Adrenal gland (tissue), 12 donors: ENCODE data around the gene C11orf71. TPM values are rescaled to one million over a fixed set of nuclear protein-coding genes. Genes with fewer than 3 reads are reported as not detected.

ENCODE experiments used
- DNase-seq, 7 donors: peaks; one replicate each; pipeline ENCODE4 v3.0.0-alpha.2; 2019 to 2020
- H3K27ac ChIP-seq, 5 donors: fragments of 200-600 bp; sonication (generic) in 4 of 5; 1 replicate in 3 of 5; 2 replicates in 2 of 5; pipeline versions ENCODE4 v1.5.1 to v1.8.0; 2016 to 2020; ENCODE audit warnings: mild to moderate bottlenecking in 1 of 5
- H3K27me3 ChIP-seq: fragments of 200-600 bp; 2 replicates; pipeline ENCODE4 v1.8.0; 2021
- H3K36me3 ChIP-seq, 2 donors: fragments of 200-600 bp; replicated peaks in 1 of 2; 1 replicate in 1 of 2; 2 replicates in 1 of 2; pipeline versions ENCODE4 v1.5.1 to v1.8.0; 2018 to 2022
- H3K4me1 ChIP-seq, 2 donors: fragments of 200-600 bp; replicated peaks in 1 of 2; 1 replicate in 1 of 2; 2 replicates in 1 of 2; pipeline versions ENCODE4 v1.5.1 to v1.8.0; 2018 to 2021
- H3K4me3 ChIP-seq, 4 donors: fragments of 200-600 bp; sonication (generic) in 3 of 4; one replicate each; pipeline ENCODE4 v1.5.1; 2016 to 2018
- H3K9me3 ChIP-seq, 3 donors: fragments of 200-600 bp; sonication (generic) in 1 of 3; replicated peaks in 1 of 3; 1 replicate in 2 of 3; 2 replicates in 1 of 3; pipeline versions ENCODE4 v1.5.1 to v1.8.0; 2016 to 2021
- POLR2A ChIP-seq, 2 donors: fragments of 450-650 bp; IDR thresholded peaks; one replicate each; pipeline ENCODE4 v1.6.1; 2017; ENCODE audit warnings: antibody characterized with exemption in 2 of 2, mild to moderate bottlenecking in 2 of 2, moderate library complexity in 1 of 2
- WGBS, 4 donors: extraction: QIAGEN DNeasy Blood & Tissue Kit in 2 of 4; methylation state at CpG; one replicate each; pipeline versions ENCODE4 v1.1.5 to v1.1.7; 2013 to 2017; 5-methylcytosine and 5-hydroxymethylcytosine counted together
- intact Hi-C, 2 donors: fragments of 100-400 bp; cut with DNase I; formaldehyde crosslinking; loops; one replicate each; pipeline versions ENCODE4 v1.14.1 to v1.15.0; 2022 to 2023
- polyA plus RNA-seq, 3 donors: library from polyadenylated mRNA; stranded (reverse); fragments of 200-250 nt in 2 of 3; fragments of 350-450 nt in 1 of 3; fragmentation: Illumina TruSeq in 1 of 3; extraction: RNeasy Lipid Tissue Mini Kit (QIAGEN cat#74804) in 1 of 3; gene quantifications; one replicate each; pipeline ENCODE4 v1.2.3, GENCODE V29; 2013 to 2014
- total RNA-seq, 9 donors: library from RNA; depleted of rRNA in 4 of 9; stranded (reverse); fragments of >200 nt in 4 of 9; fragments of 120-200 nt in 1 of 9; fragmentation: NEBNext Ultra II Directional in 1 of 9; extraction: Animal tissue kit (Norgen Biotek cat#: 25700) in 1 of 9; gene quantifications; one replicate each; pipeline versions ENCODE4 v1.1.0 to v1.2.4, GENCODE V29; 2013 to 2023
- TF ChIP-seq, protein P1 (sequence below), 6 experiments: fragments of 450-650 bp in 4 of 6; fragments of 200-600 bp in 2 of 6; sonication (generic) in 1 of 6; IDR thresholded peaks; 1 replicate in 5 of 6; 2 replicates in 1 of 6; pipeline versions ENCODE4 v1.5.1 to v1.8.0; 2016 to 2021; ENCODE audit warnings: antibody characterized with exemption in 6 of 6, mild to moderate bottlenecking in 2 of 6, moderate library complexity in 1 of 6
- donor health status: healthy with polysubstance abuse.
- donor health status: Bipolar disorder and iron deficiency.
- donor health status: DM: yes; HTN: yes; CAD: no.
- donor health status: DM: no; HTN: no; CAD: no.
- donor health status: DM: no; HTN: no; CAD: no.
- donor health status: DM: yes; HTN: yes; CAD: no.

Gene C11orf71
- total and polyA plus RNA-seq, 12 donors: 8.2 to 19.4 (median 16.8) TPM

DNA sequence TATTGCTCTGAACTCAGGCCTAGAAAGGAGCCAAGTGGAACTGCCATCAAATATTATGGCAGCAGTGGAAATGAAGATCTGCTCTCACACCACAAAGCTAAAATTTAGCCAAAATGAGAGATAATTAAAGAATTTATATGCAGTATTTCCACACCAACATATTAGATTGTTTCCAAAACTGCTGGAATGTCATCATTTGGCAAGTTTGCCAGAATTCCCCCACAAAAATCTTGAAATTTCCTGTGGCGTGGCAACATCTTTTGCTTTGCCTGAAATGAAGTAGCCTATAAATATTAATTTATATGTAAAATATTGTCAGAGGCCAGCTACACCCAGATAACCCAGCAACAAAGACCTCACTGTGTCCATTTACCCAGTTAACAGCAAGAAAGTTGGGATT, 13.8 kb downstream of the C11orf71 start:
- Histone ChIP-seq H3K4me3 (no peak overlapping the region), H3K36me3 (no peaks in the 10 kb centered on the region), H3K4me1 (no peaks in the 10 kb centered on the region), H3K9me3 (no peaks in the 10 kb centered on the region), H3K27me3 (peaks cover 9% of the 10 kb centered on the region), H3K27ac (no peak overlapping the region)
- DNase-seq: no peak
- 50 to 78% (median 68%) methylated on average over 1 of the region's 1 CpG for WGBS, 4 donors
- TF ChIP-seq POLR2A (IDR thresholded peaks at IDR 0.05): no peak
- TF ChIP-seq, protein P1, sequence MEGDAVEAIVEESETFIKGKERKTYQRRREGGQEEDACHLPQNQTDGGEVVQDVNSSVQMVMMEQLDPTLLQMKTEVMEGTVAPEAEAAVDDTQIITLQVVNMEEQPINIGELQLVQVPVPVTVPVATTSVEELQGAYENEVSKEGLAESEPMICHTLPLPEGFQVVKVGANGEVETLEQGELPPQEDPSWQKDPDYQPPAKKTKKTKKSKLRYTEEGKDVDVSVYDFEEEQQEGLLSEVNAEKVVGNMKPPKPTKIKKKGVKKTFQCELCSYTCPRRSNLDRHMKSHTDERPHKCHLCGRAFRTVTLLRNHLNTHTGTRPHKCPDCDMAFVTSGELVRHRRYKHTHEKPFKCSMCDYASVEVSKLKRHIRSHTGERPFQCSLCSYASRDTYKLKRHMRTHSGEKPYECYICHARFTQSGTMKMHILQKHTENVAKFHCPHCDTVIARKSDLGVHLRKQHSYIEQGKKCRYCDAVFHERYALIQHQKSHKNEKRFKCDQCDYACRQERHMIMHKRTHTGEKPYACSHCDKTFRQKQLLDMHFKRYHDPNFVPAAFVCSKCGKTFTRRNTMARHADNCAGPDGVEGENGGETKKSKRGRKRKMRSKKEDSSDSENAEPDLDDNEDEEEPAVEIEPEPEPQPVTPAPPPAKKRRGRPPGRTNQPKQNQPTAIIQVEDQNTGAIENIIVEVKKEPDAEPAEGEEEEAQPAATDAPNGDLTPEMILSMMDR (IDR thresholded peaks at IDR 0.05): no peak
- intact Hi-C loops: no loop called here

GRCh38 chr11:114386131-114386530, 14.2 kb downstream of the C11orf71 start:
- H3K9me3 ChIP-seq: no peaks in the 10 kb centered on the region
- 53 to 65% (median 59%) methylated on average over 2 of the region's 2 CpGs for WGBS, 4 donors
- no peak overlapping the region for H3K27ac ChIP-seq
- H3K4me1 ChIP-seq: no peaks in the 10 kb centered on the region
- TF ChIP-seq, protein P1 (IDR thresholded peaks at IDR 0.05): no peak
- no peak for TF ChIP-seq POLR2A (IDR thresholded peaks at IDR 0.05)
- no peak for DNase-seq
- H3K4me3 ChIP-seq: no peak overlapping the region
- peaks cover 5% of the 10 kb centered on the region for H3K27me3 ChIP-seq
- H3K36me3 ChIP-seq: no peaks in the 10 kb centered on the region
- intact Hi-C loops: no loop called here

DNA sequence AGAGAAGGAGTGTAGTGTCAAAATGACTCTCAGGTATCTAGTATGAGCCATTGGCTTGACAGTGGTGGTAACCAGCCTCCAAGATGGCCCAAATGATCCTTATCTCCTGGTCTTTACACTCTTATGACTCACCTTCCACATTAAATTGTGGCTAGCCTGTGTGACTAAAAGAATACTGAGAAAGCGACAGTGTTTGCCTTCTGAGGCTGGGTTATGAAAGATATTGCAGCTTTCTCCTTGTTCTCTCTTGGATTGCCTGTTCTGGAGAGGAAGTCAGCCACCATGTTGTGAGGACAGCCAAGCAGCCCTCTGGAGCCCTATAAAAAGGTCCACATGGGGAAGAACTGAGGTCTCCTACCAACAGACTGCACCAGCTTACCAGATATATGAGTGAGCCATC, 15.8 kb downstream of the C11orf71 start:
- no peaks in the 10 kb centered on the region for H3K9me3 ChIP-seq
- no peak overlapping the region for H3K27ac ChIP-seq
- intact Hi-C loops: no loop called here
- DNase-seq: no peak
- 88 to 100% (median 94%) methylated on average over 1 of the region's 1 CpG for WGBS, 4 donors
- no peaks in the 10 kb centered on the region for H3K36me3 ChIP-seq
- TF ChIP-seq POLR2A (IDR thresholded peaks at IDR 0.05): no peak
- TF ChIP-seq, protein P1 (IDR thresholded peaks at IDR 0.05): no peak
- no peak overlapping the region for H3K4me3 ChIP-seq
- no peaks in the 10 kb centered on the region for H3K27me3 ChIP-seq
- no peaks in the 10 kb centered on the region for H3K4me1 ChIP-seq

- no peaks in the 10 kb centered on the region for H3K27me3 ChIP-seq
- no peaks in the 10 kb centered on the region for H3K9me3 ChIP-seq
- H3K27ac ChIP-seq: no peak overlapping the region
- TF ChIP-seq, protein P1 (IDR thresholded peaks at IDR 0.05): no peak
- no peak for TF ChIP-seq POLR2A (IDR thresholded peaks at IDR 0.05)
- no peaks in the 10 kb centered on the region for H3K4me1 ChIP-seq
- DNase-seq: no peak
- no peaks in the 10 kb centered on the region for H3K36me3 ChIP-seq
- intact Hi-C loops: no loop called here
- WGBS, 4 donors: 63 to 95% (median 85%) methylated on average over 3 of the region's 3 CpGs
- H3K4me3 ChIP-seq: no peak overlapping the region
Observed at GRCh38 chr11:114382509-114382908, 17.8 kb downstream of the C11orf71 start.
